Heart left ventricle (tissue), 16 donors: ENCODE data around the gene CFAP119. TPM values are rescaled to one million over a fixed set of nuclear protein-coding genes. Genes with fewer than 3 reads are reported as not detected.
A peak's percentile ranks its signal among the peaks of the same experiment; 100 is the strongest.

Source experiments
- ATAC-seq, 4 donors: fragments of 200-7000 bp; cut with Tn5 transposase; one replicate each; pipeline ENCODE4 v1.9.1; 2020 to 2022; ENCODE audit warnings: moderate library complexity in 4 of 4, mild to moderate bottlenecking in 3 of 4, moderate number of reproducible peaks in 1 of 4
- DNase-seq, 5 donors: peaks; one replicate each; pipeline ENCODE4 v3.0.0-alpha.2; 2020
- H3K27ac ChIP-seq, 12 donors: fragments of 200-600 bp; sonication (generic) in 4 of 12; one replicate each; pipeline versions ENCODE4 v1.5.0 to v1.8.0; 2016 to 2022; ENCODE audit warnings: mild to moderate bottlenecking in 2 of 12
- H3K27me3 ChIP-seq, 9 donors: fragments of 200-600 bp; sonication (generic) in 2 of 9; one replicate each; pipeline versions ENCODE4 v1.5.1 to v1.8.0; 2016 to 2022; ENCODE audit warnings: mild to moderate bottlenecking in 3 of 9
- H3K36me3 ChIP-seq, 9 donors: fragments of 200-600 bp; sonication (generic) in 2 of 9; one replicate each; pipeline versions ENCODE4 v1.5.0 to v1.8.0; 2018 to 2022; ENCODE audit warnings: mild to moderate bottlenecking in 2 of 9
- H3K4me1 ChIP-seq, 12 donors: fragments of 200-600 bp; sonication (generic) in 4 of 12; one replicate each; pipeline versions ENCODE4 v1.5.0 to v1.8.0; 2016 to 2022; ENCODE audit warnings: mild to moderate bottlenecking in 3 of 12
- H3K4me3 ChIP-seq, 12 donors: fragments of 200-600 bp; sonication (generic) in 4 of 12; one replicate each; pipeline versions ENCODE4 v1.5.0 to v1.8.0; 2017 to 2022; ENCODE audit warnings: mild to moderate bottlenecking in 9 of 12, moderate library complexity in 4 of 12
- H3K9me3 ChIP-seq, 12 donors: fragments of 200-600 bp; sonication (generic) in 4 of 12; one replicate each; pipeline versions ENCODE4 v1.5.0 to v1.8.0; 2016 to 2022; ENCODE audit warnings: mild to moderate bottlenecking in 1 of 12
- CTCF ChIP-seq, 12 donors: fragments of 200-600 bp; sonication (generic) in 4 of 12; IDR thresholded peaks; one replicate each; pipeline versions ENCODE4 v1.5.0 to v1.8.0; 2018 to 2022; ENCODE audit warnings: antibody characterized with exemption in 12 of 12, mild to moderate bottlenecking in 5 of 12
- POLR2A ChIP-seq, 2 donors: fragments of 450-650 bp; IDR thresholded peaks; one replicate each; pipeline ENCODE4 v1.6.1; 2017; ENCODE audit warnings: antibody characterized with exemption in 2 of 2, mild to moderate bottlenecking in 2 of 2, moderate library complexity in 2 of 2
- WGBS, 4 donors: extraction: QIAGEN DNeasy Blood & Tissue Kit in 2 of 4; methylation state at CpG; one replicate each; pipeline versions ENCODE4 v1.1.5 to v1.1.7; 2013 to 2018; 5-methylcytosine and 5-hydroxymethylcytosine counted together
- intact Hi-C, 10 donors: fragments of 100-400 bp; cut with DNase I; formaldehyde crosslinking; loops; one replicate each; pipeline versions ENCODE4 v1.11.1 to v1.14.2; 2022
- polyA plus RNA-seq, 2 donors: library from polyadenylated mRNA; stranded (reverse); fragments of 200-250 nt; gene quantifications; one replicate each; pipeline ENCODE4 v1.2.3, GENCODE V29; 2013
- total RNA-seq, 9 donors: library from RNA; depleted of rRNA in 2 of 9; stranded (reverse); fragments of >200 nt in 2 of 9; fragmentation: NEBNext Ultra II Directional in 3 of 9; extraction: Animal tissue kit (Norgen Biotek cat#: 25700) in 3 of 9; gene quantifications; one replicate each; pipeline versions ENCODE4 v1.1.0 to v1.2.4, GENCODE V29; 2016 to 2023
- donor health status: ischemic (EF 13 %, LVEDD 7.1; RV severe dilation, severe dysfunction).
- donor health status: healthy with polysubstance abuse.
- donor health status: DM: no; HTN: yes; CAD: no.
- donor health status: DM: no; HTN: no; CAD: no.
- donor health status: ischemic (EF 25% LVEDD 6.9; RV normal size, moderate dysfunction).
- donor health status: ischemic (EF 25% LVEDD 5.7; RV mildly dilated, moderate dysfunction).
- donor health status: healthy.
- donor health status: DM: yes; HTN: yes; CAD: no.
- donor health status: ischemic (EF 35%, LVEDD 5.7; RV mildly dilated, moderate dysfunction).
- donor health status: nonischemic (EF 11% LVEDD 7.7; RV severe dilation, severe dysfunction).
- donor health status: DM: yes; HTN: yes; CAD: no.
- donor health status: PGD.
- donor health status: ischemic (EF 29% LVEDD 5.4; RV normal size, mild dysfunction).
- donor health status: nonischemic (EF 23%, LVEDD 6.1; RV moderate dilation, normal function).

The CFAP119 gene
- total and polyA plus RNA-seq, 11 donors, result 0.48 to 2.1 (median 1.0) TPM

DNA sequence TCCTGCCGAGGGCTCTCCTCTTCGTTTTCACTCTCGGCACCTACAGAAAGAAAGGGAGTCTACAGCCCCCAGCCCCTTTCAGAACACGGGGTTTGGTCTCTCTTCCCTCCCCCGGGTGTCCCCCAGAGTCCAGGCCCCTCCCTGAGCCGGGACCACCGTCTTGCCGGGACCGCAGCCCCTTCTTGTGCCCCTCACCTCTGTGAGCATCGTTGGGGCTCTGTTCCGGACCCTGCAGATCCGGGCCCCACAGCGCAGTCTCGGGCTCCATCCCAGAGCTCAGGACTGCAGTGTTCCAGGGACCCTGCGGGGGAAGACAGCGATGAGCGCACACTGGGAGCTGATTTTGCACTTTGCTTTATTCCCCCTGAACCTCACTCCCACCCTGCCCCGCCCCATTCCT, 22.4 kb upstream of the CFAP119 start:
- Histone ChIP-seq H3K36me3 (peaks cover 2 to 38% (median 28%) of the 10 kb centered on the region in 9 donors), H3K4me3 (no peak overlapping the region), H3K9me3 (no peaks in the 10 kb centered on the region), H3K4me1 (peaks cover 0 to 26% (median 19%) of the 10 kb centered on the region in 12 donors), H3K27ac (no peak overlapping the region), H3K27me3 (no peaks in the 10 kb centered on the region)
- TF ChIP-seq CTCF (IDR thresholded peaks at IDR 0.05) (no peak), POLR2A (IDR thresholded peaks at IDR 0.05) (no peak)
- 85 to 89% (median 88%) methylated on average over 18 of the region's 18 CpGs for WGBS, 4 donors
- intact Hi-C loops, result loop anchor here in 1 of 10 donors (2.0 kb wide), 1 partner anchor 21 kb away; no protein-coding TSS in a partner anchor
- ATAC-seq (no peak), DNase-seq (no peak)

DNA sequence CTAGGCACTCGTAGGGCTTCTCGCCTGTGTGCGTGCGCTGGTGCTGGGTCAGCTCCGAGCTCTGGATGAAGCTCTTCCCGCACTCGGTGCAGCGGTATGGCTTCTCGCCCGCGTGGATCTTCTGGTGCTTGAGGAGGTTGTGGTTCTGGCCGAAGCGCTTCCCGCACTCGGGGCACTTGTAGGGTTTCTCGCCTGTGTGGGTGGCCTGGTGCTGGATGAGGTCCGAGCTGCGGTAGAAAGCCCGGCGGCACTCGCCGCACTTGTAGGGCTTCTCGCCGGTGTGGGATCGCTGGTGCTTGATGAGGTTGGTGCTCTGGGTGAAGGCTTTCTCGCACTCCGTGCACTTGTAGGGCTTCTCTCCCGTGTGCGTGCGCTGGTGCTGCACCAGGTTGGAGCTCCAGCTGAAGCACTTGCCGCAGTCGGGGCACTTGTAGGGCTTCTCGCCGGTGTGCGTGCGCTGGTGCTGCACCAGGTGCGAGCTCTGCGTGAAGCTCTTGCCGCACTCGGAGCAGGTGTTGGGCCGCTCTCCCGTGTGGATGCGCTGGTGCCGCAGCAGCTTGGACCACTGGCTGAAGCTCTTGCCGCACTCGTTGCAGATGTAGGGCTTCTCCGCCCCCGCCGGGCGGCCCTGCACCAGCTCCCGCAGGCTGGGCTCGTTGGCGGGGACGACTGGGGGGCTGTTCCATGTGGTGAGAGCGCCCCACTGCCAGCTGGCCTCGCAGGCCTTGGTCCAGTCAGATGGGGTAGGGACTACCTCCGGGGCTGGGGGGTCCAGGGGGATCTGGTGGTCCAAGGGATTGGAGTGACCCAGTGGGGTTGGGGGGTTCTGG, 21.6 kb upstream of the CFAP119 start:
- ATAC-seq, result no peak
- H3K9me3 ChIP-seq, result no peaks in the 10 kb centered on the region
- H3K4me1 ChIP-seq, result peaks cover 0 to 26% (median 19%) of the 10 kb centered on the region in 12 donors
- intact Hi-C loops, result loop anchor here in 1 of 10 donors (2.0 kb wide), 1 partner anchor 21 kb away; no protein-coding TSS in a partner anchor
- 94 to 95% (median 94%) methylated on average over 39 to 57 of the region's 57 CpGs for WGBS, 4 donors
- no peak overlapping the region for H3K27ac ChIP-seq
- H3K36me3 ChIP-seq, result peaks cover 2 to 38% (median 28%) of the 10 kb centered on the region in 9 donors
- H3K4me3 ChIP-seq, result no peak overlapping the region
- no peaks in the 10 kb centered on the region for H3K27me3 ChIP-seq
- TF ChIP-seq CTCF (IDR thresholded peaks at IDR 0.05), result no peak
- no peak for TF ChIP-seq POLR2A (IDR thresholded peaks at IDR 0.05)
- peak in 1 of 5 donors; percentile 33 for DNase-seq

GRCh38 chr16:30782486-30783279, 20.8 kb upstream of the CFAP119 start:
- TF ChIP-seq CTCF (IDR thresholded peaks at IDR 0.05) (no peak), POLR2A (IDR thresholded peaks at IDR 0.05) (no peak)

DNA sequence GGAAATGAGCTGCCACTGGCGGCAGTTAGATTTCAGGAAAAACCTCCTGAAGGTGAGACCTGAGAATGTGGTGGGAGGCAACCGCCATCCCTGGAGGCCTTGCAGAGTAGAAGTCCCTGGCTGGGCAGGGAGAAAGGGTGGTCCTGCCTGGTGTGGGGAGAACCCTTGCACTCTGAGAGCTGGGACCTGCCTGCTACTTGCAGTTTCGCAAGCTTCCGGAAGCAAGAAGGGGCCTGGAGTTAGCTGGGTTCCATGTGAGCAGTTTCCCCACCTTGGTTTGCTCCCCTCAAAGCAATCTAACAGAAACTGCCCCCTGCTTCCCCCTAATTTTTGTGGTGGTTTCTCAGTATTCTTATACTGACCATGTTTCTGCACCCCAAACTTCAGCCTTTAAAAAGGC, 18.7 kb upstream of the CFAP119 start:
- H3K4me3 ChIP-seq, result no peak overlapping the region
- no peaks in the 10 kb centered on the region for H3K27me3 ChIP-seq
- H3K36me3 ChIP-seq, result peaks cover 2 to 38% (median 28%) of the 10 kb centered on the region in 9 donors
- H3K27ac ChIP-seq, result no peak overlapping the region
- H3K9me3 ChIP-seq, result no peaks in the 10 kb centered on the region
- no peak for ATAC-seq
- WGBS, 4 donors, result 79 to 92% (median 83%) methylated on average over 4 of the region's 4 CpGs
- H3K4me1 ChIP-seq, result peaks cover 0 to 33% (median 14%) of the 10 kb centered on the region in 12 donors
- peak in 1 of 5 donors; percentile 6 for DNase-seq
- TF ChIP-seq CTCF (IDR thresholded peaks at IDR 0.05) (no peak), POLR2A (IDR thresholded peaks at IDR 0.05) (no peak)
- intact Hi-C loops, result no loop called here

More at GRCh38 chr16:30782486-30783279, 20.8 kb upstream of the CFAP119 start:
- 93 to 97% (median 96%) methylated on average over 32 to 63 of the region's 63 CpGs for WGBS, 4 donors
- peaks cover 2 to 38% (median 28%) of the 10 kb centered on the region in 9 donors for H3K36me3 ChIP-seq
- peaks cover 0 to 27% (median 15%) of the 10 kb centered on the region in 12 donors for H3K4me1 ChIP-seq
- DNase-seq (peak in 1 of 5 donors; percentile 47), ATAC-seq (no peak)
- intact Hi-C loops, result no loop called here
- H3K27me3 ChIP-seq, result no peaks in the 10 kb centered on the region
- H3K27ac ChIP-seq, result no peak overlapping the region
- no peak overlapping the region for H3K4me3 ChIP-seq
- H3K9me3 ChIP-seq, result no peaks in the 10 kb centered on the region
